Stomach smooth muscle (tissue), 2 donors: ENCODE data around the gene CACNA1E.
A peak's percentile ranks its signal among the peaks of the same experiment; 100 is the strongest.

Experiments used
- H3K27ac ChIP-seq: one replicate; pipeline ENCODE4 v1.7.0; 2013; ENCODE audit warnings: mild to moderate bottlenecking, low read length, inconsistent platforms
- H3K27me3 ChIP-seq, 2 donors: one replicate each; pipeline ENCODE4 v1.7.0; 2013; ENCODE audit warnings: low read length in 2 of 2; ENCODE audit not compliant: insufficient read depth in 2 of 2, control insufficient read depth in 1 of 2
- H3K36me3 ChIP-seq, 2 donors: one replicate each; pipeline ENCODE4 v1.7.0; 2013; ENCODE audit warnings: low read length in 2 of 2; ENCODE audit not compliant: control insufficient read depth in 2 of 2, insufficient read depth in 2 of 2
- H3K4me1 ChIP-seq: one replicate; pipeline ENCODE4 v1.7.0; 2013; ENCODE audit warnings: low read length; ENCODE audit not compliant: control insufficient read depth, insufficient read depth
- H3K4me3 ChIP-seq, 2 donors: one replicate each; pipeline ENCODE4 v1.7.0; 2013; ENCODE audit warnings: low read length in 2 of 2
- H3K9ac ChIP-seq, 2 donors: one replicate each; pipeline ENCODE4 v1.7.0; 2013; ENCODE audit warnings: low read length in 2 of 2, mild to moderate bottlenecking in 1 of 2
- H3K9me3 ChIP-seq, 2 donors: one replicate each; pipeline ENCODE4 v1.7.0; 2013; ENCODE audit warnings: low read length in 2 of 2; ENCODE audit not compliant: control insufficient read depth in 2 of 2
- donor health status: healthy.
- donor health status: Pancreatic carcinoma.

Gene CACNA1E

DNA sequence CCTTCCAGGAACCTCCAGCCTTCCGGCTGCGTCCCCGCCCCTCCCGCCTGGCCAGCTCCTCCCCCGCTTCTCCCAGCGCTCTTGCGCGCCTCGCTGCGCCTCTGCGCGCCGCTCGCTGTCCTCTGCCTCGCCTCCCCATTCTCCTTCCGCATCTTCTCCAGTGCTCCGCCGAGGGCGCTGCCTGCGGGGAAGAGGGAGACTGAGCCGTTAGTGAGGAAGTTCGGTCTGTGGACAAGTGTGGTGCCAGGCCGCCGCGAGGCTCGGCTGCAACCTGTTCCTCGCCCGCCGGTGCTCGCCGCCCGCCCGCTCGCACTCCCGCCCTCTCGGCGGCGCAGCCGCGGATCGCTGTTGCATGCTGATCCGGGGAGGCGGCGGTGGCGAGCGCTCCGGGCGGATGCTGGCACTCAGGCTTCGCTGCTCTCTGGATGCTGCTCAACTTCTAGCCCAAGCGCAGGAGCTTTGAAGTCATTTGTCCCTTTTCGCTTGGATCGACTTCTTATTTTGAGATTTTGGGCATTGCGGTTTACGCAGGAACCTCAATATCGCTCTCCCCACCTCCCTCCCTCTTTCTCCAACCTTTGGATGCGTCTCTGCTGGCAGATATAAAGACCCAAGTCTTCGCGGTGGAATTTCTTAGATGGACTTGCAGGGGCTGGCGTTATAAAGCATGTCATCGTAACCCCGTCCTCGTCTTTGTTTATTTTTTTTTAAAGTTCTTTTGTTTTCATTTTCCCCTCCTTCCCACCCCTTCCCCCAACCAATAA lies 614 bp upstream of the CACNA1E start:
- H3K27ac ChIP-seq = no peak overlapping the region
- H3K9ac ChIP-seq = no peak overlapping the region
- peak overlapping the region; percentile 44 to 66 for H3K4me3 ChIP-seq

DNA sequence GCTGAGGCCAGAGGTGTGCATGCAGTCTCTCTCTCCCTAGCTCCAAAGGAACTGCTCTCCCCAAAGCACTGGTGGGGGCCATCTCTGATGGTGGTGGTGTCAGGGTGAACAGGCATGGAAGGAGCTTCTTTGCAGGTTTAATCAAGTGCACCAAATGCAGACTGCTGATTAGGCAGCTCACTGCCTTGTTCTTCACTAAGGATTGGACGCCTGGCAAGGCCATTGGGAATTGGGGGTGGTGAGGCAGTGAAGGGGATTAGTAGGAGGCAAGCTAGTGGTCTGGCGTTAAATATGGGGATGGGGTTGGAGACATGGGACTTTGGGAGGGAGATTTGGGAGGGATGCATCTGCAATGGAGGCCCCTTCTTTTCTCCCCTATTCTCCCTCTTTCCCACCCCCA lies 1.5 kb downstream of the CACNA1E start:
- Histone ChIP-seq H3K27ac (no peak overlapping the region), H3K36me3 (no peaks in the 10 kb centered on the region), H3K9ac (no peak overlapping the region), H3K4me1 (peaks cover 26% of the 10 kb centered on the region), H3K27me3 (peaks cover 48 to 67% of the 10 kb centered on the region in 2 donors), H3K9me3 (no peaks in the 10 kb centered on the region), H3K4me3 (no peak overlapping the region)

More for the DNA sequence above, 614 bp upstream of the CACNA1E start:
- Histone ChIP-seq H3K36me3 (no peaks in the 10 kb centered on the region), H3K27me3 (peaks cover 52 to 67% of the 10 kb centered on the region in 2 donors), H3K4me1 (peaks cover 26% of the 10 kb centered on the region), H3K9me3 (no peaks in the 10 kb centered on the region)

DNA sequence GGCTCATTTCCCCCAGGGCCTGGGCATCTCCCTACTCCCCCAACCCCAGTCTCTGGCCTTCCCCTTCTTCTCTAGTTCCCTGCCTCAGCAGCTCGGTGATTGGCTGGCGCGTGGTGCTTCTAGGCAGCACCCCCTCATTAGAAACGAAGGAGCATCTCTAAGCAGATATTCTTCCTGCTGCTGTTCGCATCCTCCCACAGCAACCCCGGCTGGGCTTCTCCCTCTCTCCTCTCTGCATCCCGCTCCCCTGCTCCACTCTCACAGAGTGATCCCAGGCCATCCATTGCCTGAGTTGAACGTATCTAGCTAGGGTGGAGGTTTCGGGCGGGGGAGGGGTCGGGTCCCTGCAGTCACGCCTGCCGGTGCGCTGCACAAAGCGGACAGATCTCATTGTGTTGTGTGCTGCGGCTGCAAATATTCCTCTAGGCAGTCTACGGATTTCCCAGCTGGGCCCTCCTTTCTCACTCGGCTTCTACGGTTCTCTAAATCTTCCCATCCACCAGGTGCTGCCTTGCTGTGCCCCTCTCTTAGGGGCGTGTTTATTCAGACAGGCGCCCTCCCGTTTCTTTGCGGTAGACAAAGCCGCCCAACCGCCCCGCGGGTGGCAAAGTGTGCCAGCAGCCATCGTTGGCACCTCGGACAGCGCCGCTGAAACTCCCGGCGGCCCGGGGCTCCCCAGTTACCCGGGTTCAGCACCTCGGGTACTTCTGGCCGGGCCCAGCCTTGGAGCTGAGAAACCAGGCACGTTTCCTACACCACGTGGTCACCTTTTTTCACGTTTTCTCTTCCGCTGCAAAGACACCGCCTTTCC lies 2.2 kb downstream of the CACNA1E start:
- H3K36me3 ChIP-seq = no peaks in the 10 kb centered on the region
- H3K4me3 ChIP-seq = peak overlapping the region in 1 of 2 donors; percentile 8
- no peaks in the 10 kb centered on the region for H3K9me3 ChIP-seq
- no peak overlapping the region for H3K27ac ChIP-seq
- H3K9ac ChIP-seq = no peak overlapping the region
- H3K27me3 ChIP-seq = peaks cover 48 to 63% of the 10 kb centered on the region in 2 donors
- peaks cover 26% of the 10 kb centered on the region for H3K4me1 ChIP-seq

- H3K9ac ChIP-seq = no peak overlapping the region
- peaks cover 26% of the 10 kb centered on the region for H3K4me1 ChIP-seq
- H3K27ac ChIP-seq = no peak overlapping the region
- peaks cover 52 to 58% of the 10 kb centered on the region in 2 donors for H3K27me3 ChIP-seq
- no peak overlapping the region for H3K4me3 ChIP-seq
- no peaks in the 10 kb centered on the region for H3K36me3 ChIP-seq
- H3K9me3 ChIP-seq = no peaks in the 10 kb centered on the region
Observed at GRCh38 chr1:181486098-181486420, 2.7 kb downstream of the CACNA1E start.

- peaks cover 9% of the 10 kb centered on the region for H3K4me1 ChIP-seq
- no peak overlapping the region for H3K9ac ChIP-seq
- no peak overlapping the region for H3K4me3 ChIP-seq
- H3K36me3 ChIP-seq = no peaks in the 10 kb centered on the region
- no peaks in the 10 kb centered on the region for H3K9me3 ChIP-seq
- H3K27ac ChIP-seq = no peak overlapping the region
- H3K27me3 ChIP-seq = peaks cover 31 to 45% of the 10 kb centered on the region in 2 donors
Observed at GRCh38 chr1:181488866-181489265, 5.5 kb downstream of the CACNA1E start.

- Histone ChIP-seq H3K4me3 (no peak overlapping the region), H3K27me3 (peaks cover 17 to 35% of the 10 kb centered on the region in 2 donors), H3K27ac (no peak overlapping the region), H3K9ac (no peak overlapping the region), H3K9me3 (no peaks in the 10 kb centered on the region), H3K36me3 (no peaks in the 10 kb centered on the region), H3K4me1 (peaks cover 7% of the 10 kb centered on the region)
Observed at GRCh38 chr1:181490276-181490675, 7.0 kb downstream of the CACNA1E start.

DNA sequence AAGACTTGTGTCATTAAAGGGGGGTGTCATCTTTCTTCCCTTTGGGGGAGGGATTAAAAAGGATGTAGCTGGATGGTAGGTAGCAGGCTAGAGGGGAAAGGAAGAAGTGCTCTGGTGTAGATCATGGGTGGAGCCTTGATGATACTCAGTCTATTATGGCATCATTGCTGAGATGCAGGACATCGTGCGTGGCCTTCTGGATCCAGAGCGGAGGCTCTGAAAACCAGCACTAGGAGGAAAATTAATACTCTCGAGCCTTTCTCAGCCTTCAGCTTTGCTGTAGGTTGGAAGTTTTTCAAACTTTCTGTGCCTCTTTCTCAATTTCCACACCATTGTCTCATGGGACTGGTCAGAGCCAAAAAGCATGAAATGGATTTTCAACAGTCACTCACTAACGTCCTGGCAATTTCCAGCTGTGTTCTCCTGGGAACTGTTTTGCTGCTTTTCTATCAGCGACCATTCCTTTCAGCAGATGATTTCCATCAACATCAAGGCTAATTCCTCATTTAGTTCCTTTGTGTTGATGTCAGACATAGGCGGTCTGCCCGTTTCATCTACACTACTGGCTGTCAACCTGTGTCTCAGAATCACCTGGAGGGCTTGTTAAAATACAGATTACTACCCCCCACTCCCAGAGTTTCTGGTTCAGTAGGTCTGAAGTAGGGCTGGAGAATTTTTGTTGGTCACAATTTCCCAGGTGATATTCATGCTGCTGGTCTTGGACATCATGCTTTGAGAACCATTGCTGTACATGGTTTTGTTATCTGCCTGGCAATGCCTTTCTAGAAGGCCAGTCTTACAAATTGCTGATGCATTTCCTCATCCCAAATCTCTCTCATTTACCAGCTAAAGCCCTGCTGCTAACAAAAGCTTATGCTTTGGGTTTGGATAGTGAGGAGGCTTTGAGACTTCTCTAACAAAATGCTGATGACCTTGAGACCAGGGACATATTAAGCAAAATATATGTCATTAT lies 7.7 kb downstream of the CACNA1E start:
- H3K36me3 ChIP-seq = no peaks in the 10 kb centered on the region
- H3K9ac ChIP-seq = no peak overlapping the region
- no peak overlapping the region for H3K4me3 ChIP-seq
- peaks cover 1% of the 10 kb centered on the region for H3K4me1 ChIP-seq
- no peak overlapping the region for H3K27ac ChIP-seq
- H3K27me3 ChIP-seq = peaks cover 9 to 28% of the 10 kb centered on the region in 2 donors
- H3K9me3 ChIP-seq = no peaks in the 10 kb centered on the region

DNA sequence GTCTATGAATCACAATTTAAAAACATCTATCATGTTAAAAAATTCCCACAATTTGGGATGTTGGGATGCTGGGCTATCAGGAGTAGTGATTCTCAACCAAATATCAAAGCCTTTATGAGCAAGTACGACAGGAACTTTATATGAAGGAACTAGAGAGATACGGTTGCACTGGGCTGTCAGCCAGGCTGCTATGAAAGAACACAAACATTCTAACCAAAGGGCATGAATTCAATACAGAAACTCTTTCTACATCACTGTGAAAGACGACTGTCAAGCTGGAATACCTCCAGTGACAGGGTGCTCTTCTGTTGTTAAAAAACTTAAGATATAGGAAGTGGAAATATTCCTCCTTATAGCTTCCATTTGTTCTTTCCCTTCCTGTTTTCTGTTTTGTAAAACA lies 9.8 kb downstream of the CACNA1E start:
- peaks cover 0 to 17% of the 10 kb centered on the region in 2 donors for H3K27me3 ChIP-seq
- no peaks in the 10 kb centered on the region for H3K9me3 ChIP-seq
- H3K36me3 ChIP-seq = no peaks in the 10 kb centered on the region
- no peak overlapping the region for H3K9ac ChIP-seq
- H3K4me3 ChIP-seq = no peak overlapping the region
- no peaks in the 10 kb centered on the region for H3K4me1 ChIP-seq
- no peak overlapping the region for H3K27ac ChIP-seq

- no peak overlapping the region for H3K9ac ChIP-seq
- no peaks in the 10 kb centered on the region for H3K9me3 ChIP-seq
- no peaks in the 10 kb centered on the region for H3K4me1 ChIP-seq
- H3K4me3 ChIP-seq = no peak overlapping the region
- no peaks in the 10 kb centered on the region for H3K36me3 ChIP-seq
- H3K27me3 ChIP-seq = peaks cover 0 to 17% of the 10 kb centered on the region in 2 donors
- no peak overlapping the region for H3K27ac ChIP-seq
Observed at GRCh38 chr1:181493885-181494284, 10.6 kb downstream of the CACNA1E start.

DNA sequence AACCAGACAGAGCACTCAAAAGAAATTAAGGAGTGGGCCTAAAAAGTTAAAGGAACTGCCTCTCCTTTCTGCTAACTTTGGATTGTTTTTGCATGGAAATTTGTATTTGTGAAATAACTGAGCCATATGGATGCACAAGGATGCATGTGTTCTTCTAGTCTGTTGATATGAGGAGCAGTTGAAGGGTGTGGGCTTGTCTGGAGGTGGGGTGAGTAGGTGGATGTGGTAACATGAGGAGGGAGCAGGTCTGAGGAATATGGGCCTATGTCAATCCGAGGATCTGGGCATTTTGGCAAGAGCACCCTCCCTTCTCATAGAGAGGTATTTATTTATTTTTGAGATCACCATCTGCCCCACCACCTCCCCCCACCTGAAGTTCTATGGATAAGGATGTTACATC lies 13.4 kb downstream of the CACNA1E start:
- H3K9me3 ChIP-seq = no peaks in the 10 kb centered on the region
- no peaks in the 10 kb centered on the region for H3K36me3 ChIP-seq
- H3K4me1 ChIP-seq = no peaks in the 10 kb centered on the region
- H3K9ac ChIP-seq = no peak overlapping the region
- H3K4me3 ChIP-seq = no peak overlapping the region
- H3K27ac ChIP-seq = no peak overlapping the region
- H3K27me3 ChIP-seq = peaks cover 0 to 11% of the 10 kb centered on the region in 2 donors
